Suprapubic skin (tissue), 3 donors: ENCODE results near the gene PLEKHO1.

Experiments used
- CTCF ChIP-seq, 2 donors: fragments of 200-600 bp in 1 of 2; fragments of 450-650 bp in 1 of 2; sonication (generic) in 1 of 2; IDR thresholded peaks; one replicate each; pipeline ENCODE4 v1.5.1; 2016 to 2019; ENCODE audit warnings: antibody characterized with exemption in 2 of 2, mild to moderate bottlenecking in 1 of 2, moderate library complexity in 1 of 2
- POLR2AphosphoS5 ChIP-seq, 3 donors: sonication (generic); formaldehyde crosslinking; IDR thresholded peaks; one replicate each; pipeline ENCODE4 v1.6.1; 2017; ENCODE audit warnings: antibody characterized with exemption in 3 of 3

- TF ChIP-seq POLR2AphosphoS5 (IDR thresholded peaks at IDR 0.05) (no peak), CTCF (IDR thresholded peaks at IDR 0.05) (no peak)
Measured at GRCh38 chr1:150109586-150109985, 40.1 kb upstream of the PLEKHO1 start.
